ENCODE results near the gene CLEC10A.

- TF ChIP-seq RARB (CRISPR knock-in tag; IDR thresholded peaks at IDR 0.05) (no peak), ARNTL (CRISPR knock-in tag; IDR thresholded peaks at IDR 0.05; ENCODE audit: borderline replicate concordance, low read depth) (no peak), ZFP30 (CRISPR knock-in tag; IDR thresholded peaks at IDR 0.05) (no peak)
These were observed 21.5 kb upstream of the CLEC10A start for GRCh38 chr17:7101531-7101930.

Data from SK-N-SH treated with all-trans-retinoic acid at 6 μM for 48 hours (cell line).